GM21737 (cell line): ENCODE results near the gene DNAH7.

Experiments used
- ATAC-seq: cut with Tn5 transposase; IDR thresholded peaks from one replicate; pipeline ENCODE4 v1.9.1; 2021; ENCODE audit warnings: mild to moderate bottlenecking, moderate library complexity; ENCODE audit not compliant: unreplicated experiment

The DNAH7 gene

GRCh38 chr2:195818526-195818925 is 250.1 kb downstream of the DNAH7 start:
- ATAC-seq = no peak

- no peak for ATAC-seq
These were observed 250.5 kb downstream of the DNAH7 start for GRCh38 chr2:195818106-195818505.

DNA sequence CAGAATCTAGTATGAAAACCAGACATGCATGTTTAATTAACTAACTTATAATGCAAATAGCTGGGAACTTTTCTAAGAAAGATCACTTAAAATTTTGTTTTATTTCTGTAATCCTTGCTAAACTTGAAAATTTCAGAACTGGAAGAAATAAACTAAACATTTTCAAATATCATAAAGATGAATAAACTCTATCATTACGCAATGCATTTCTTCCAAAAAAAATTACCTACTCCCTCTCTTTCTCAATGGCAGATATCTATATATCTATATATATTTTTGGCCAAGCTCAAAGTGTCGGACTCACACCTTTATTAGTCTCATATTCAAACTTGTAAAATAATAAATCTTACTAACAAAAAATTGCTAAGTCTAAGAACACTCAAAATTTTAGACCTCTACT is 253.6 kb downstream of the DNAH7 start:
- ATAC-seq = no peak

- ATAC-seq = no peak
These were observed 255.2 kb downstream of the DNAH7 start for GRCh38 chr2:195813421-195813820.

GRCh38 chr2:195810340-195811098 is 258.1 kb downstream of the DNAH7 start:
- no peak for ATAC-seq

DNA sequence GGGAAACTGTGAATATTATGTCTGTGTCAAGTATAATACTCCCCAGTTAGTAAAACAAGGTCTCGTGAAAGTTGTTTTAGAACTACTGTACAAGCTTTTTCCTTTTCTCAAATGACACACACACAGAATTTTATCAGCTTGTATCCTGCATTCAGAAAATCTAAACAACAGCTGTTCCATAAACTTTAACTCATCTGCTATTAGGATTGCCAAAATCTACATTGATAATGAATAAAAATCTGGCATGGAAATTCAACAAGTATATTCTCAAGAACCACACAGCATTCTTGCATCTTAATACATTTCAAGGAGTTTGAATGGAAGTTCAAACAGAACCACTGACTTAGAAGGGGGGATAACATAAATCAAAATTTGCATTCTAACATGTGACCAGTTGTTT is 260.4 kb downstream of the DNAH7 start:
- ATAC-seq = no peak

DNA sequence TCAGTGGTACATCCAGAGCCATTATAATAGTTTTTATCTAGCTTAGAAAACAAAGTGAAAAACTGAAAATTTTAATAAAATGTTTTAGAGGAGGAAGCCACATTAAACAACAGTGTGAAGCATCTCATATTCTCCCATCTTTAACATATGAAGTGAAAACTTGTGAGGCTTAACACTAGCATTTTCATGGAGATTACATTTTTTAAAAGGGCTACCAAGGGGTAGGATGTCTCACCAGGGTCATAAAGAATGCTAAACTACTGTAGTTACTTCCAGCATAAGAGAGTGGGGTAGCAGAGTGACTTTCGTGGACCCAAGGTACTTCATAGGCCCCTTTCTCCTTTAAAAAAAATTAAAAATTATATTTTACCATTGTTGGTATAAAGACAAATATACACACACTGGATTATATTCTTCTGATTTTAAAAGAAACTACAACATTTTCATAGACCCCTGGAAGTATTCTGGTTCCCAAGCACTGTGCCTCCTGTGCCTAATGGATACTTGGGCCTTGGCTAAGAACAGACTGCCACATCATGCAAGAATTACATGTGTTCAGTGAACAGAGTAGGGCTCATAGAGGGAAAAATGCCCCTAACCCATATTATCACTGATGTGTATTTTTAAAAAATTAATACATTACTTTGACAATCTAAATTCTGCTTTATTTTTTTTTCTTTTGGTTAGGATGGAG is 263.2 kb downstream of the DNAH7 start:
- no peak for ATAC-seq

- no peak for ATAC-seq
These were observed 272.8 kb downstream of the DNAH7 start for GRCh38 chr2:195795879-195796278.

DNA sequence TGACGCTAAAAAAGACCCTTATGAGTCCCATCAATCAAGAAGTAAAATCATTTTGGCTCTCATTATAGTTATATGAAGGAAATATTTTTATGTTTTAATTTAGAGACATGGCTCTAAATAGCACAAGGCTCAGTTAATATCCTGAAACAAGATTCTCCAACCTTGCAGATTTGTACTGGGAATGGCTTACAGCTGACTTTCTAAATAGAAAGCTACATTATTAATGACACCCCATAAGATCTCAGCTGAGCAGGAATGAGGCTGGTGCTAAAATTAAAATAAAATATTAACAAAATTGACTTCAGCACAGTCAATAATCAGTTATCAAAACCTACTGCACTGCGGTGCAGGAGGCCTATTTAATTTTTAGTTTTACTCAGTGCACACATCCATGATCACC is 274.8 kb downstream of the DNAH7 start:
- ATAC-seq = no peak

DNA sequence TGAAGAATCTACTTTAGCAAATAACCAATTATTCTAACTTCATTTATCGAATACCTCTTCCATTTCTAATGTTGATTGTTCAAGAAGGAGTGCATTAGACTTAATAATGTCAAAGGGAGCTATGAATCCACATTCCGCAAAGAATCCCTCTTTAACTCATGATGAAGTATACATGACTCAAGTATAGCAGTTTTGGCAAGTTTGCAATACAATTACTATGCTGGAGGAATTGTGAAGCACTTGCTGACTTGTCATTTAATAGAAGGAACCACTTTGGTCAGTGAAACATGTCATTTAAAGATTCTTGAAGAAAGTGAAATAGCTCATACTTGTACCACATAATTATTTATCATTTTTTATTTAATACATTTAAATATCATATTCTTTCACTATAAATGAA is 286.5 kb downstream of the DNAH7 start:
- no peak for ATAC-seq

DNA sequence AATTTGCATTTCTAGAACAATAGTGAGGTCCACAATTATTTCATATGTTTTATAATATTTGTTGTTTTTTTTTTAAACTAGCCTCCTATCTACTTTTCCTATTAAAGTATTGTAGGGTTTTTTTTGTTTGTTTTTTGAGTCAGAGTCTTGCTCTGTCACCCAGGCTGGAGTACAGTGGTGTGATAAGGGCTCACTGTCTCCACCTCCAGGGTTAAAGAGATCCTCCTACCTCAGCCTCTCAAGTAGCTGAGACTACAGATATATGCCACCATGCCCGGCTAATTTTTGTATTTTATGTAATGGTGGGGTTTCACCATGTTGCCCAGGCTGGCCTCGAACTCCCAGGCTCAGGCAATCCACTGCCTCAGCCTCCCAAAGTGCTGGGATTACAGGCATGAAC is 289.1 kb downstream of the DNAH7 start:
- ATAC-seq = no peak

GRCh38 chr2:195769975-195770374 is 298.7 kb downstream of the DNAH7 start:
- ATAC-seq = no peak

DNA sequence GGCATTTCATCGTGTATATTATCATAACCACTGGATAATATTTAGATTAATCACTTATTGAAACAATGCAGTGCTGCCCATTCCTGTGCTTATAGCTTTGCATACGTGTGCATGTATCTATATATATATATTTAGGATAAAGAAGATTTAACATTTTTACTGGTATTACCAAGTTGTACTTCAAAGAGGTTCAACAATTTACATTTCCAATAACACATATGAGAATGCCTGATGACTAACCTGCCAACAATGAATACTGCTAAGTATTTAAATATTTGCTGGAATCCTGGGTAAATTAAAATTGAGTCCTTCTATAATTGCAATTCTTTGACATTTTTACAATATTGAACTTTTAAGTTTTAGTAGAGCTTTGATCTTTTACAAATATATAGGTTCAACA is 300.2 kb downstream of the DNAH7 start:
- ATAC-seq = no peak

- no peak for ATAC-seq
These were observed 301.9 kb downstream of the DNAH7 start for GRCh38 chr2:195766691-195767090.

- ATAC-seq = no peak
These were observed 304.8 kb downstream of the DNAH7 start for GRCh38 chr2:195763866-195764265.

DNA sequence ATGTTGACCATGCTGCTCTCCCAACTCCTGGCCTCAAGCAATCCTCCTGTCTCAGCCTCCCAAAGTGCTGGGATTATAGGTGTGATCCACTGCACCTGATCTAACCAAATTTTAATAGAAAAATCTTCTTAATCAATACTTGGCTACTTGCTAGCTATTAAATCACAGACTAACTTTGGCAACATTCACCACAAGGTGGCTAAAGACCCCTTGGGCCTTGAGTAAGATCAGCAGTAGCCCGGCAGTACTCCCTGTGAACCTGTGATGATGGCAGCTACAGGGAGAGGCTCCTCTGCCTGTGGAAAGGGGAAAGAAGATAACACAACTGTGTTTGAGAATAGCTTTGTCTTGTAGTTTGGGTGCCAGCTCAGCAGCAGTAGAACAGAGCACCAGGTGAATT is 308.8 kb downstream of the DNAH7 start:
- ATAC-seq = no peak

- no peak for ATAC-seq
These were observed 309.8 kb downstream of the DNAH7 start for GRCh38 chr2:195758846-195759245.

GRCh38 chr2:195756218-195756942 is 312.3 kb downstream of the DNAH7 start:
- ATAC-seq = no peak

- no peak for ATAC-seq
These were observed 327.4 kb downstream of the DNAH7 start for GRCh38 chr2:195741191-195741590.

DNA sequence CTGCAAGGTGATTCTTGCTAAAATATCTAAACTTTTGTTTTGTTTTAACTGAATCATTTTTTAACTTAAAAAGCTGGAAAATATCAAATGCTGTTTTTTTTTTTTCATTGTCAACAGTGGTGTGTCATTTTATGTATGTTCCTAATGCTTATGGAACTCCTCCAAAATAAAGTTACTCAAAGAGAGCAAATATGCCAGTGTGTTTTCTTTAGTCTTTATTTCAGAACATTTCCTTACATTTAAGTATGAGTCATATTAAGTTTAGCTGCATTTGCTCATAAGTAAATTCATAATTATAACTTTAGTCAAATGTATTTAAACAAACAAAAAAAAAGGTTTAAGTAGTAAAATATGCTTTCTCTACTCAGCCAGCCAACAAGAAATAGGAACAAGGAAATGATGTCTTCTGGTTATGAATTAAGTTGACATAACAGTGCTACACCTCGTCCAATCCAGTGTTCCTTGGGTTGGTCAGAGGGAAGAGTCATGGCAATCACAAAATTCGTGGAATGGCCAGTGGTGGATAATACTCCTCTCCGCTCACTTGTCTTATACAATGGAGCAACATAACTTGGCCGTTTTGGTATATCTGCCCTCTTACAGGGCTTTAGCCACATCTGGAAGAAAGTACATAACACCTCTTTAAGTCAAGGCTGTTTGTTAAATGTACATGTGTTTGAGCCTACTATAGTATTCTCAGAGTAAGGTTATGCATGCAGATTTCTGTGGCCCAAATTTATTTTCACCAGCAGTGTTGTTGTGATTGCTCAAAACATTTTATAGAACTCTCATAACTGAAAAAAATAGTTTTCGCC is 330.9 kb downstream of the DNAH7 start:
- ATAC-seq = no peak

DNA sequence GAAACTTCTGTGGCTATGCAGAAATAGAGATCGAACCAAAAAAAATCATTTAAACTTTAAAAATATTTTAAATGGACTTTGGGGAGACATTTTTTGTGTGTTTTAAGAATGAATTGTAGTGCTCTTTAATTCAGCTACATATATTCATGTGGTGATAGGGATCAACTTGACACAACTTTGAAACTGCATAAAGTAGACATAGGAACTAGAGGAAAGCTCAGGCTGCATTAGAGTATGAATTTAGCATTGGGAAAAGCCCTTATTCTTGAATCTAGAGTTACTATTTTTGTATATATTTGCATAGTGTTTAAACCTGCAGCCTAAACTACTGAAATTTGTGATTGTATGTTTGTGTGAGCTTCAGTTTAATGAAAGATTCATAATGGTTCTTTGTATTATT is 333.3 kb downstream of the DNAH7 start:
- no peak for ATAC-seq
